ENCODE measurements around the gene SNX32.

DNA sequence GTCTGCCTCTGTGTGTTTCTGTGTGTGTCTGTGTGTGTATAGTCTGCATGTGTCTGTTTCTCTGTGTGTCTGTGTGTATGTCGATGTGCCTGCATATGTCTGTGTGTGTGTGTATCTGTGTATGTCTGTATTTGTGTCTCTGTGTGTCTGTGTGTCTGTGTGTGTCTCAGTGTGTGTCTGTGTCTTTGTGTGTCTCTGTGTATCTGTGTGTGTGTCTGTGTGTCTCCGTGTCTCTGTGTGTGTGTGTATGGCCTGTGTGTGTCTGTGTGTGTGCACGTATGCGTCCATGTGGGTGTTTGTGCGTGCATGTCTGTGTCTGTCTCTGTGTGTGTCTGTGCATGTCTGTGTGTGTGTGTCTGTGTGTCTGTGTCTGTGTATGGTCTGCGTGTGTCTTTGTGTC is 439 bp downstream of the SNX32 start:
- TF ChIP-seq, protein P1, sequence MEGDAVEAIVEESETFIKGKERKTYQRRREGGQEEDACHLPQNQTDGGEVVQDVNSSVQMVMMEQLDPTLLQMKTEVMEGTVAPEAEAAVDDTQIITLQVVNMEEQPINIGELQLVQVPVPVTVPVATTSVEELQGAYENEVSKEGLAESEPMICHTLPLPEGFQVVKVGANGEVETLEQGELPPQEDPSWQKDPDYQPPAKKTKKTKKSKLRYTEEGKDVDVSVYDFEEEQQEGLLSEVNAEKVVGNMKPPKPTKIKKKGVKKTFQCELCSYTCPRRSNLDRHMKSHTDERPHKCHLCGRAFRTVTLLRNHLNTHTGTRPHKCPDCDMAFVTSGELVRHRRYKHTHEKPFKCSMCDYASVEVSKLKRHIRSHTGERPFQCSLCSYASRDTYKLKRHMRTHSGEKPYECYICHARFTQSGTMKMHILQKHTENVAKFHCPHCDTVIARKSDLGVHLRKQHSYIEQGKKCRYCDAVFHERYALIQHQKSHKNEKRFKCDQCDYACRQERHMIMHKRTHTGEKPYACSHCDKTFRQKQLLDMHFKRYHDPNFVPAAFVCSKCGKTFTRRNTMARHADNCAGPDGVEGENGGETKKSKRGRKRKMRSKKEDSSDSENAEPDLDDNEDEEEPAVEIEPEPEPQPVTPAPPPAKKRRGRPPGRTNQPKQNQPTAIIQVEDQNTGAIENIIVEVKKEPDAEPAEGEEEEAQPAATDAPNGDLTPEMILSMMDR (IDR thresholded peaks at IDR 0.05): no peak
- TF ChIP-seq POLR2A (IDR thresholded peaks at IDR 0.05) (no peak), POLR2AphosphoS5 (IDR thresholded peaks at IDR 0.05) (no peak), EP300 (IDR thresholded peaks at IDR 0.05) (no peak)
